SK-MEL-5 (cell line): Measurements from ENCODE around the gene PCBP4. TPM values are rescaled to one million over a fixed set of nuclear protein-coding genes. Genes with fewer than 3 reads are reported as not detected.

Source experiments
- DNase-seq: peaks from one replicate; pipeline ENCODE4 v3.0.0-alpha.2; 2016; ENCODE audit warnings: low read depth, low spot score
- in situ Hi-C: cut with HindIII; loops from 2 replicates; pipeline ENCODE4 v1.10.0; 2016; ENCODE audit warnings: low sequenced_read_pairs, high pct_unique_total_duplicates, low pct_unique_long_range_greater_than_20kb
- polyA plus RNA-seq, 2 experiments: library from polyadenylated mRNA; depleted of rRNA; stranded (reverse); fragments of >200 nt; gene quantifications; 2 replicates each; pipeline ENCODE4 v1.2.3, GENCODE V29; 2015
- total RNA-seq: library from RNA; depleted of rRNA; stranded (reverse); fragments of >200 nt; shearing (Covaris generic); gene quantifications from 2 replicates; pipeline ENCODE4 v1.2.3, GENCODE V29; 2014; rRNA removed

The PCBP4 gene
- total RNA-seq: 25.0 and 28.3 TPM in 2 replicates
- polyA plus RNA-seq (2015; cell fraction: cytosol; rRNA removed): 50.6 and 62.9 TPM in 2 replicates
- polyA plus RNA-seq (2015; cell fraction: nucleus; rRNA removed): 85.1 and 106 TPM in 2 replicates

DNA sequence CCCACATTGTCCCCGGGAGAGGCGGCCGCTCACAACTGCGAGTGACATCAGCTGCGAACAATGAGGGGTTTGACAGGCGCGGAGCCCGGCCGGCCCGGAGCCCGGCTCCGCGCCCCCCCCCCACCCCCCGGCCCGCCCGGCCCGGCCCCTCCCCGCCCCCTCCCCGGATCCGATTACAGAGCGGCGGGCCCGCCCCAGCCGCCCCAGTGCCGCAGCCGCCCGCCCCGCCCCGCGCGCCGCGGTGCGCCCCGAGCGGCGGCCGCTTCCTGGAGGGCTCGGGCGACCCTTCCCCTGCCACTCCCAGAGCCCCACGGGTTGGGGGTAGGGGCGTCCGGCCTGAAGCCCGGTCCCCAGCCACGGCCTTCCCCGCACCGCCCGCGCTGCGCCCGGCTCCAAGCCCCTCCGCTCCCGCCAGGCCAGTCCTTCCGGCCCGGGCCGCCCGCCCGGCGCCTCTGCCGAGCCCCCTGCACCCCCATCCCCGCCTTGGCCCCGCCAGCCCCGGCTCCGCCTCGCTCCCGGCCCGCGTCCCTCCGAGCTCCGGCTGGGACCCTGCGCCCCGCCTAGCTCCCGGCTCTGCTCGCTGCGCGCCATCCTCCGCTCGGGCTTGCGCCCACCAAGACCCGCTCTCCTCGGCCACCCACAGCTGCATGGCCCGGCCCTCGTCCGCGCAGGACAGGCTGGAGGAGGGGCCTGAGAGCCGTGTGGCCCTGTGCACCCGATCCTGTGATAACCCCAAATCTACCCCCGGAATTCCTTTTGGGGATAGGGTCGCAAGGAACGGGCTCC, at the start of gene PCBP4:
TSS of gene PCBP4 (minus strand) at position 71 of the 786 bp plus-strand sequence. CDS start 6,214 bp downstream, outside the sequence.
- in situ Hi-C loops: no loop called here
- peak; percentile 39 for DNase-seq

- DNase-seq: no peak
- in situ Hi-C loops: no loop called here
These were observed 48.4 kb upstream of the PCBP4 start for GRCh38 chr3:52015438-52016228.

DNA sequence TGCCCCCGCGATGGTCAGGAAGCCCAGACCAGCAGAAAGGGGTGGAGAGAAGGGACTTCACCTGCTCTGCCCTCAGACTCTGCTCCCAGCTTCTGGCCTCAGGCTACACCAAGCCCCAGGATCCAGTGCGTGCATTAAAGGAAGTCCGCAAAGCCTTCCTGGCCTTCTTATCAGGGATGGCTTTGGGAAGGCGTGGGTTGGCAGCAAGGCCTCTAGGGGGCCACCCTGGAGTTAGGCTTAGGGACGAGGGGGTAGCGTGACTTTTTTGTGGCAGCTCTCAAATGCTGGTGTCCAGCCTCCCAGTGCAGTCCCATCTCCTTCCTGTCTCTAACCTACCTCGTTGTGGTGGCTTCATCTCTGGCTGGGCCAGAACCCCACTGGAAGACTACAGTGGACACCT, 47.4 kb upstream of the PCBP4 start:
- in situ Hi-C loops: no loop called here
- peak; percentile 57 for DNase-seq

DNA sequence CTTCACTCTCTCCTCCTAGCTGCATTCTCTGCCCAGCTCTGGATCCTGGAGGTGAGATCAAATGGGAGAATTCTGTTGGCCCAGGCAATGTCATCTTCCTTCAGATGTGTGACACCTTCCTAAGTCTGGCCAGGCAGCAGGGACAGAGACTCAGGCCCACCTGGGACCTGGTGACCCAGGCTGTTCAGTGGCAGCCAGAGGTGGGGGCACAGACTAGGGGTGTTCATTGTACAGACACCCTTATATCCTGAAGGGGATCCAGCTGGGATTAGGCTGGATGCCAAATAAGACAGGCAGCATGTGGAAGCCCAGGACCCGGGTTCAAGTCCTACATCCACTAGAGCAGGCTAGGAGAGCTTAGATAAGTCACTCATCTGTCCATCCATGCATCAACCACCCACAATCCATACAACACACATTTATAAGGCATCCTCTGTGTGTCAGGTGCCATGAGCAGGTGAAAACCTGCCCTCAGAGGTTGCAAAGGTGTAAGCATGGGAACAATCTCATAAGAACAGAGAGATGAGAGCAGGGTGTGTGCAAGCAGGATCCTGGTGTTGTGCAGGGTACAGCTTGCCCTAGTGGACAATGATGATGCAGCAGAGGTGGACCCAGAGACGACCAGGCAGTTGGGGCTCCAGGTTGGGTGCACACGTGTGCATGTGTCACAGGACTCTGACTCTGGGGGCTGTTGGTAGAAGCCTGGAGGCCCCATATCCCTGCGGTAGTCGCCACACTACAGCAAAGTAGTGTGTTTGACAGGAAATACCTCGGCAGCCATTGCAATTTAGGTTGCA, 46.7 kb upstream of the PCBP4 start:
- in situ Hi-C loops: no loop called here
- no peak for DNase-seq

GRCh38 chr3:52012699-52013098, 45.4 kb upstream of the PCBP4 start:
- DNase-seq: no peak
- in situ Hi-C loops: no loop called here

- in situ Hi-C loops: no loop called here
- DNase-seq: no peak
These were observed 43.2 kb upstream of the PCBP4 start for GRCh38 chr3:52010431-52010830.

DNA sequence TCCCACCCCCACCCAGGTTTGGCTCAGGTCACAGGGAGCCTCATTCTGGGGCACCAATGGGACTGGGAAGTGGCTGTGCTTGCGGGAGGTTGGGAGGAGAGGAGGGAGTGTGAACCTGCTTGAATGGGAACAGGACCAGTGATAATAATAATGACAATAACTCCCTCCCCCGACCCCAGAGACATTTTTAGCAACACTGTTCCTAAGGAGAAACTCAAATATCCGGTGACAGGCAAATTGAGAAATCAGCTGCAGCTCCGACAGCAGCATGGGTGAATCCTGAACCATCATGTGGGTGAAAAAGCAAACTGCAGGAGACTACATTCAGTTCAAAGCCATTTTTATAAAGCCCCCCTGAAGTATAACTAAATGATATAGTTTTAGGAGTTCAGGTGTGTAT, 40.0 kb upstream of the PCBP4 start:
- no peak for DNase-seq
- in situ Hi-C loops: no loop called here

DNA sequence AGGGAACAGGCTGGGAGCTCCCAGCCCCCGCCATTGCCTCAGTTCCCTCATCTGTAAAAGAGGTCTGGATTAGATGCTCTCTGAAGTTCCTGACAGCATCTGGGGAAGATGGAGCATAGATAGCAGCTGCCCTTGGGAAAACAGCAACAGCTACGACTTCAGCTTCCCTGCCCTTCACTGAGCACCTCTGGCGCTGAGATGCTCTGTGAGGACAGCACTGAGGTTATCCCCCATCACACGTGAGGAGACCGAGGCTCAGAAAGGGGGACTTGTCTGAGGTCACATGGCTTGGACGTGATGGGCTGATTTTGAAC, 39.5 kb upstream of the PCBP4 start:
- in situ Hi-C loops: no loop called here
- DNase-seq: no peak

GRCh38 chr3:52006017-52006819, 39.0 kb upstream of the PCBP4 start:
- DNase-seq: no peak
- in situ Hi-C loops: no loop called here

GRCh38 chr3:52005571-52005986, 38.3 kb upstream of the PCBP4 start:
- no peak for DNase-seq
- in situ Hi-C loops: no loop called here

- in situ Hi-C loops: no loop called here
- DNase-seq: no peak
These were observed 37.7 kb upstream of the PCBP4 start for GRCh38 chr3:52004906-52005395.

DNA sequence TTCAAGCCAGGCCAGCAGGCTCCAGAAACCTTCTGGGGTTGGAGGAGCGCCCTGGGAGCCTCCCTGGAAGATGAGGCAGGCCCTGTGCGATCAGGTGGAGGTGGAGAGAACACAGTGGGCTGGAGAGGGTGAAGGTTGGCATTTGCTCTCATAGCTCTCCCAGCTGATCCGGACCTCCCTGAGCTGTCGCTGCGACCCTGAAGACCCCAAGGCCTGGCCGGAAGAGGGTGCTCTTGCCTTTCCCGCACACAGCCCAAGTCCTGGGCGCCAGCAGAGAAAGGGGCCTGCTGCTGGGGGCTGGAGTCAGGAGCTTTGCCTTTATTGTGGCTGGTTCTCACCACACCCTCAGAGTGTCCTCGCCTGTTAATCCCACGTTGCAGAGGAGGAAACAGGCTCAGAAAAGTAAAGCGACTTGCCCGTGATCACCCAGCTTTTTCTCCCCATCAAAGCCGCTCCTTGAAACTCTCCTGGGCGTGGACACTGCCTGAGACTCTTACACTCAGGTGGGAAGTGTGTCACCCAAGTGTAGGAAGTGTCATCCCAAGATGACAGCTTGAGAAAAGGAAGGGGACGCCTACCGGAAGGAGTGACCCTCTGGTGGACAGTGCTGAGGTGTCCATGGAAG, 37.0 kb upstream of the PCBP4 start:
- DNase-seq: peak; percentile 69
- in situ Hi-C loops: no loop called here

DNA sequence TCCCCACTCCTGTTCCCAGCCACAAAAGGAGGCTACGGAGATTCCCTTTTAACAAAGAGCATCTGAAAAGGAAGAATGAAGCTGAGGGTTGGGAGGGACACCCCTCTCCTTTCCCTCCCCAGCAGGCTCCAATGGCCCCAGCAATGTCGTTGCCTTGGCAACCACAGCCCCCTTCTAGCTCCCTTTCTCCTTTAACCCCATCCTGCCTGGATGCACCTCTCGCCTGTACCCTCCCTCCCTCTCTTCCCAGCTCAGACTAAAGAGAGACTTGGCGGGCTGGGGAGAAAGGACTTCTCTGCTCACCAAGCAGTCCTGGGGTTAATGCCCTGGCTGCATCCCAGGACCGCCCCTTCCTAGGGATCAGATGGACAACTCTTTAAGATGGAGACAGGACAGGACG, 35.5 kb upstream of the PCBP4 start:
- no peak for DNase-seq
- in situ Hi-C loops: no loop called here

- DNase-seq: peak; percentile 75
- in situ Hi-C loops: no loop called here
These were observed 34.3 kb upstream of the PCBP4 start for GRCh38 chr3:52001443-52001974.

DNA sequence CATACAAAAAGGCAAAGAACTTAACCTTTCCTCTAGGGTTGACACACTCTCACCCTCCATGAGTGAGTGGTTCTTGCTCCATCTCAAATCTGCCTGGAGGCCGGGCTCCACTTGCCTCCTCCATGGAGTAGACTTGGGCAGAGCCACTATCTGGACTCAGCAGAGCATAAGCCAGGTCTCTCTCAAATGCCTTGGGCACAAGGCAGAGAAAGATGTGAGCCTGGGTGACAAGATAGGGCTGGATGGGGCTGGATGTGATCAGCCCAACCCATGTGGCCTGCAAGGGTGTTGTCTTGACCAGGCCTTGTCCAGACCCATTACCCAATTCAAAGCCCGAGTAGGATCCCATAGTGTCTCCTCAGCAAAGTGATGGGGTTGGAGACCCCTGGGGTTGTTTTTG, 32.6 kb upstream of the PCBP4 start:
- in situ Hi-C loops: no loop called here
- no peak for DNase-seq

DNA sequence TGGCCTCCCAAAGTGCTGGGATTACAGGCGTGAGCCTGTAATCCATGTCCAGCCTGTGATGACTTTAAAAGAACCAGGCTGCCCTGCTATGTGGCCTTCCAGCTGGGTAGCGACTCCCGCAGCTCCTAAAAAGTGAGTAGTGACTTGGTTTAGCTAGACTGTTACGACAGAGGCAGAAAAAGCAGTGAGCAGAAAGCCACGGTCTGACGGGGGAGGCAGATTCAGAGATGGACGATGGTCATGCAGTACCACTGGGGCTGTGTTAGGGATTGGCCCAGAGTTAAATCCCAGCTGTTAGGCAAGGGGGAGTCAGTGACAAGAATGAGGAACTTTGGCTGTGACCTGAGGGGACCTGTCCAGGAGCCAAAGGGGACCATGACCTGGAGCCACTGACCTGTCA, 31.5 kb upstream of the PCBP4 start:
- in situ Hi-C loops: no loop called here
- DNase-seq: no peak
